H1 (cell line): Measurements from ENCODE around the gene PARP14. TPM values are rescaled to one million over a fixed set of nuclear protein-coding genes. Genes with fewer than 3 reads are reported as not detected.

ENCODE experiments used
- CTCF ChIA-PET: fragments of 300-600 bp; sonication (Branson Sonifier 250); formaldehyde crosslinking; loops from one replicate; lab custom pipeline; 2021; ENCODE audit not compliant: partially characterized antibody; lab: Charles Lee
- POLR2A ChIA-PET: fragments of 300-600 bp; sonication (Branson Sonifier 250); formaldehyde crosslinking; loops from one replicate; lab custom pipeline; 2021; ENCODE audit warnings: inconsistent platforms; ENCODE audit not compliant: partially characterized antibody; lab: Charles Lee
- DNase-seq, 2 experiments: peaks; one replicate each; pipeline versions ENCODE4 v3.0.0 to v3.0.0-alpha.2; 2010 to 2022; ENCODE audit warnings: low spot score in 2 of 2, low read depth in 1 of 2, mixed read lengths in 1 of 2
- FAIRE-seq: peaks from 2 replicates; lab custom pipeline; 2011; peaks lifted over from hg19 to GRCh38; lab: Jason Lieb, UNC
- H2AFZ ChIP-seq: 2 replicates; pipeline ENCODE4 v1.8.1; 2012; ENCODE audit warnings: low read length, inconsistent platforms
- H2AK5ac ChIP-seq: 2 replicates; pipeline ENCODE4 v1.6.1; 2013; ENCODE audit warnings: low read depth, low read length
- H2BK120ac ChIP-seq: replicated peaks from 2 replicates; pipeline ENCODE3; 2013; ENCODE audit warnings: low read depth, low read length, inconsistent platforms
- H2BK12ac ChIP-seq: 2 replicates; pipeline ENCODE4 v1.6.1; 2013; ENCODE audit warnings: low read depth, low read length
- H2BK15ac ChIP-seq: 2 replicates; pipeline ENCODE4 v1.6.1; 2013; ENCODE audit warnings: low read length
- H2BK20ac ChIP-seq: 2 replicates; pipeline ENCODE4 v1.6.1; 2013; ENCODE audit warnings: low read length
- H2BK5ac ChIP-seq: 2 replicates; pipeline ENCODE4 v1.6.1; 2013; ENCODE audit warnings: low read depth, low read length
- H3K14ac ChIP-seq: 2 replicates; pipeline ENCODE4 v1.6.1; 2013; ENCODE audit warnings: inconsistent platforms; ENCODE audit not compliant: insufficient read length
- H3K18ac ChIP-seq: 2 replicates; pipeline ENCODE4 v1.6.1; 2013; ENCODE audit warnings: low read length; ENCODE audit errors: extremely low read depth
- H3K23ac ChIP-seq: 2 replicates; pipeline ENCODE4 v1.6.1; 2013; ENCODE audit warnings: inconsistent platforms; ENCODE audit not compliant: insufficient read length
- H3K23me2 ChIP-seq: 2 replicates; pipeline ENCODE4 v1.6.1; 2013; ENCODE audit warnings: low read depth, low read length
- H3K27ac ChIP-seq: 2 replicates; pipeline ENCODE4 v1.6.1; 2011; ENCODE audit warnings: low read depth, low read length, inconsistent platforms
- H3K27me3 ChIP-seq, 4 experiments: replicated peaks in 1 of 4; 1 replicate in 1 of 4; 2 replicates in 3 of 4; pipeline versions ENCODE4 v1.6.1 to v1.8.1; 2011 to 2013; ENCODE audit warnings: low read length in 3 of 4, mild to moderate bottlenecking in 3 of 4, inconsistent platforms in 2 of 4, mixed read lengths in 2 of 4, moderate library complexity in 1 of 4; ENCODE audit not compliant: control insufficient read depth in 3 of 4, insufficient read depth in 3 of 4; ENCODE audit errors: extremely low read depth in 1 of 4
- H3K36me3 ChIP-seq, 4 experiments: 2 replicates each; pipeline versions ENCODE4 v1.6.1 to v1.8.1; 2011 to 2013; ENCODE audit warnings: mild to moderate bottlenecking in 4 of 4, low read length in 3 of 4, moderate library complexity in 2 of 4, control low read depth in 1 of 4, inconsistent platforms in 1 of 4; ENCODE audit not compliant: insufficient read depth in 4 of 4, control insufficient read depth in 2 of 4
- H3K4ac ChIP-seq: replicated peaks from 2 replicates; pipeline ENCODE3; 2013; ENCODE audit warnings: low read length, low read depth, mixed read lengths, inconsistent platforms; ENCODE audit not compliant: insufficient read length
- H3K4me1 ChIP-seq, 4 experiments: replicated peaks in 1 of 4; 1 replicate in 1 of 4; 2 replicates in 3 of 4; pipeline versions ENCODE4 v1.6.1 to v1.8.1; 2011 to 2013; ENCODE audit warnings: low read length in 3 of 4, inconsistent platforms in 2 of 4, mixed read lengths in 1 of 4; ENCODE audit not compliant: insufficient read depth in 4 of 4, control insufficient read depth in 3 of 4
- H3K4me2 ChIP-seq, 2 experiments: 2 replicates each; pipeline versions ENCODE4 v1.6.1 to v1.8.1; 2011 to 2013; ENCODE audit warnings: low read depth in 2 of 2, low read length in 2 of 2, control low read depth in 1 of 2, inconsistent platforms in 1 of 2, mild to moderate bottlenecking in 1 of 2; ENCODE audit not compliant: insufficient read depth in 1 of 2
- H3K4me3 ChIP-seq, 4 experiments: fragments of 200-600, 300-600 bp in 1 of 4; sonication (generic), shearing (Covaris generic), sonication (Bioruptor Twin) in 1 of 4; 2 replicates each; pipeline versions ENCODE4 v1.5.1 to v1.8.1; 2011 to 2016; ENCODE audit warnings: low read length in 4 of 4, low read depth in 3 of 4, control low read depth in 2 of 4, inconsistent platforms in 2 of 4, mild to moderate bottlenecking in 2 of 4, mixed read lengths in 1 of 4, moderate library complexity in 1 of 4; ENCODE audit not compliant: insufficient read depth in 2 of 4; ENCODE audit errors: extremely low read depth in 1 of 4
- H3K56ac ChIP-seq: replicated peaks from 2 replicates; pipeline ENCODE3; 2013; ENCODE audit warnings: low read depth, mild to moderate bottlenecking, mixed read lengths, low read length, inconsistent platforms; ENCODE audit not compliant: insufficient read length
- H3K79me1 ChIP-seq: 2 replicates; pipeline ENCODE4 v1.6.1; 2013; ENCODE audit warnings: low read depth, low read length, control low read depth
- H3K79me2 ChIP-seq, 2 experiments: 2 replicates each; pipeline versions ENCODE4 v1.6.1 to v1.8.1; 2012 to 2013; ENCODE audit warnings: low read length in 2 of 2, mild to moderate bottlenecking in 2 of 2, inconsistent platforms in 1 of 2; ENCODE audit not compliant: insufficient read depth in 2 of 2, control insufficient read depth in 1 of 2
- H3K9ac ChIP-seq, 4 experiments: replicated peaks in 1 of 4; 1 replicate in 1 of 4; 2 replicates in 3 of 4; pipeline versions ENCODE4 v1.6.1 to v1.8.1; 2011 to 2013; ENCODE audit warnings: low read depth in 3 of 4, low read length in 3 of 4, control low read depth in 2 of 4, mild to moderate bottlenecking in 2 of 4, moderate library complexity in 2 of 4, inconsistent platforms in 1 of 4; ENCODE audit errors: extremely low read depth in 1 of 4
- H3K9me3 ChIP-seq, 2 experiments: 2 replicates each; pipeline versions ENCODE4 v1.6.1 to v1.8.1; 2012 to 2013; ENCODE audit warnings: mild to moderate bottlenecking in 2 of 2, moderate library complexity in 2 of 2, control low read depth in 1 of 2, inconsistent platforms in 1 of 2, low read depth in 1 of 2, low read length in 1 of 2, mixed read lengths in 1 of 2; ENCODE audit not compliant: insufficient read depth in 2 of 2
- H4K20me1 ChIP-seq, 2 experiments: replicated peaks in 1 of 2; 2 replicates each; pipeline versions ENCODE3 to v1.8.1; 2011 to 2013; ENCODE audit warnings: inconsistent platforms in 2 of 2, low read length in 2 of 2, mild to moderate bottlenecking in 1 of 2; ENCODE audit not compliant: insufficient read depth in 2 of 2, control insufficient read depth in 1 of 2
- H4K5ac ChIP-seq: 2 replicates; pipeline ENCODE4 v1.6.1; 2013; ENCODE audit warnings: low read length, low read depth, mixed read lengths, inconsistent platforms; ENCODE audit not compliant: insufficient read length
- H4K8ac ChIP-seq: 2 replicates; pipeline ENCODE4 v1.8.0; 2013; ENCODE audit warnings: mild to moderate bottlenecking, moderate library complexity, low read length, inconsistent platforms; ENCODE audit not compliant: insufficient read depth; ENCODE audit errors: extremely low read depth
- H4K91ac ChIP-seq: replicated peaks from 2 replicates; pipeline ENCODE3; 2013; ENCODE audit warnings: low read length, mixed read lengths, inconsistent platforms; ENCODE audit not compliant: insufficient read length
- BACH1 ChIP-seq: IDR thresholded peaks from 2 replicates; pipeline ENCODE4 v1.6.1; 2012; ENCODE audit warnings: low read length, improper control_type of control experiment
- BCL11A ChIP-seq, 2 experiments: IDR thresholded peaks; one replicate each; pipeline ENCODE4 v1.6.1; 2011; ENCODE audit warnings: low read depth in 2 of 2, low read length in 2 of 2, mild to moderate bottlenecking in 2 of 2
- CBX5 ChIP-seq: fragments of 300-800, 300-1000 bp; sonication (generic); IDR thresholded peaks from 2 replicates; pipeline ENCODE4 v1.7.1; 2016; ENCODE audit warnings: antibody characterized with exemption, low read length, low read depth
- CTBP2 ChIP-seq: IDR thresholded peaks from 2 replicates; pipeline ENCODE4 v1.7.0; 2011; ENCODE audit warnings: borderline replicate concordance, mild to moderate bottlenecking, moderate library complexity, mixed read lengths, low read length; ENCODE audit not compliant: insufficient read depth, insufficient read length
- SP1 ChIP-seq: IDR thresholded peaks from 2 replicates; pipeline ENCODE4 v1.6.1; 2011; ENCODE audit warnings: low read depth, low read length
- YY1 ChIP-seq: IDR thresholded peaks from 2 replicates; pipeline ENCODE4 v1.6.1; 2011; ENCODE audit warnings: low read depth, mild to moderate bottlenecking, low read length
- WGBS, 2 experiments: shearing (Covaris generic) in 1 of 2; methylation state at CpG; one replicate each; pipeline versions ENCODE4 v1.1.6 to v1.1.7; 2013 to 2015; ENCODE audit warnings: low lambda C conversion rate in 2 of 2, mixed read lengths in 2 of 2, inconsistent platforms in 1 of 2, low coverage in 1 of 2, missing lambda C conversion rate in 1 of 2; ENCODE audit not compliant: insufficient replicate concordance in 2 of 2, insufficient coverage in 1 of 2, insufficient read length in 1 of 2; ENCODE audit errors: extremely low coverage in 1 of 2, missing lambda C conversion rate in 1 of 2; 5-methylcytosine and 5-hydroxymethylcytosine counted together
- polyA plus RNA-seq, 7 experiments: library from polyadenylated mRNA; depleted of rRNA in 3 of 7; stranded (reverse) in 5 of 7; unstranded in 2 of 7; fragments of >200 nt in 5 of 7; fragments of 200-250 nt in 2 of 7; gene quantifications; 1 replicate in 5 of 7; 2 replicates in 1 of 7; 4 replicates in 1 of 7; pipeline versions ENCODE4 v1.2.1 to v1.2.3, GENCODE V29; 2011 to 2013; ENCODE audit warnings: missing spikeins in 2 of 7, mixed read lengths in 2 of 7
- total RNA-seq: library from RNA; stranded (reverse); fragmentation: NEBNext Ultra II Directional; extraction: Animal tissue kit (Norgen Biotek cat#: 25700); gene quantifications from 2 replicates; pipeline ENCODE4 v1.2.1, GENCODE V29; 2021

The PARP14 gene
- total and polyA plus RNA-seq, 2 of the 8 experiments (the other 6 are each of a cell fraction or from before 2014, with no cell fraction given) = 12.6 to 17.6 TPM

DNA sequence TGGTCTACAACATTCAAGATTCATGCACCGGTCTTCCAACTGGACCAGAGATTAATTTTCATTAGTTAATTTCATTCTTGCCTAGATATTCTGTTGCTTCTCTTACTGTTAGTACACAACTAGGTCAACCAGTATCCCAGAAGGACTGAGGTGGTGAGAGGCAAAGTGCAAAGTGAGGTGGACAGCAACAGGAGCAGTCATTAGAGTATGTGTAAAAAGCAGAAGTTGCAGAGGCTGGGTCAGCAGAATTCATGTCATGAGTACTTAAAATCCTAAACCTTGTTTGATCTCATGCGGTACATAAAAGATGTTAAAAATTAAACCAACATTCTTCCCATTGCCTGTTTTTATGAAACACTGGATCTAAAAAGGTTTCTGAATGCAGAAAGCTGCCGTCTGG is 46.7 kb downstream of the PARP14 start:
- 94% methylated on average over 3 of the region's 3 CpGs; no CpG with 5 or more reads in 1 of the 2 experiments for WGBS, 2 experiments
- Histone ChIP-seq H3K9me3 (peaks cover 7 to 9% of the 10 kb centered on the region in 2 experiments; a peak in 3 of 4 replicates), H3K18ac (no peak overlapping the region), H3K23me2 (no peaks in the 10 kb centered on the region), H4K5ac (no peak overlapping the region), H2BK5ac (no peak overlapping the region), H3K56ac (no peak overlapping the region), H3K27me3 (no peaks in the 10 kb centered on the region), H4K91ac (no peak overlapping the region), H3K4me3 (no peak overlapping the region), H3K4me1 (peaks cover 0 to 2% (median 0%) of the 10 kb centered on the region in 4 experiments; a peak in 2 of 7 replicates), H3K79me1 (no peaks in the 10 kb centered on the region), H3K23ac (no peak overlapping the region), H2BK12ac (no peak overlapping the region), H2AFZ (no peak overlapping the region), H3K79me2 (no peaks in the 10 kb centered on the region), H2BK20ac (no peak overlapping the region), H3K4ac (no peak overlapping the region), H2AK5ac (no peak overlapping the region), H3K14ac (no peak overlapping the region), H2BK15ac (no peak overlapping the region), H3K4me2 (no peak overlapping the region), H3K36me3 (peaks cover 0 to 8% (median 0%) of the 10 kb centered on the region in 4 experiments; a peak in 3 of 8 replicates), H3K27ac (no peak overlapping the region), H2BK120ac (no peak overlapping the region), H3K9ac (no peak overlapping the region), H4K8ac (no peak overlapping the region), H4K20me1 (no peaks in the 10 kb centered on the region)
- FAIRE-seq = no peak
- no peak for DNase-seq
- TF ChIP-seq CBX5 (no peak), SP1 (no peak), BACH1 (no peak), YY1 (no peak), BCL11A (IDR thresholded peaks at IDR 0.05; ENCODE audit: low read depth in 2 of 2, low read length in 2 of 2) (no peak), CTBP2 (no peak)
- ChIA-PET POLR2A (no interaction called here), CTCF (no interaction called here)
